ENCODE measurements around the gene SGK1. TPM values are rescaled to one million over a fixed set of nuclear protein-coding genes. Genes with fewer than 3 reads are reported as not detected.

SGK1 gene
- total RNA-seq, 1 donor from 2014 or later: 36.4 TPM

- peaks cover 64% of the 10 kb centered on the region for H3K4me1 Mint-ChIP-seq
- intact Hi-C loops (cut with micrococcal nuclease): loop anchor here (1.0 to 10.0 kb wide), 13 partner anchors 63 to 1261 kb away; partner anchors contain the start of gene MYB
These were observed 143.8 kb downstream of the SGK1 start for GRCh38 chr6:134173936-134174671.

GRCh38 chr6:134173366-134173725 is 144.6 kb downstream of the SGK1 start:
- peak overlapping the region; percentile 91 for H3K4me3 Mint-ChIP-seq
- no peaks in the 10 kb centered on the region for H3K27me3 Mint-ChIP-seq
- intact Hi-C loops (cut with micrococcal nuclease): loop anchor here (5.0 to 10.0 kb wide), 4 partner anchors 344 to 1261 kb away; partner anchors contain the start of gene MYB
- H3K4me1 Mint-ChIP-seq: peaks cover 62% of the 10 kb centered on the region
- no peak overlapping the region for H3K27ac Mint-ChIP-seq
- peaks cover 49% of the 10 kb centered on the region for H3K36me3 Mint-ChIP-seq (ENCODE audit: low read depth)
- H3K9me3 Mint-ChIP-seq: no peaks in the 10 kb centered on the region
- DNase-seq: no peak

More at GRCh38 chr6:134173936-134174671, 143.8 kb downstream of the SGK1 start:
- Mint-ChIP-seq H3K27ac (peak overlapping the region; percentile 97), H3K9me3 (no peaks in the 10 kb centered on the region), H3K27me3 (no peaks in the 10 kb centered on the region), H3K36me3 (ENCODE audit: low read depth) (peaks cover 42% of the 10 kb centered on the region), H3K4me3 (peak overlapping the region; percentile 91)
- peak; percentile 95 for DNase-seq

GRCh38 chr6:134172706-134173365 is 145.1 kb downstream of the SGK1 start:
- Mint-ChIP-seq H3K27ac (no peak overlapping the region), H3K27me3 (no peaks in the 10 kb centered on the region), H3K4me3 (peak overlapping the region; percentile 91), H3K4me1 (peaks cover 57% of the 10 kb centered on the region), H3K36me3 (ENCODE audit: low read depth) (peaks cover 53% of the 10 kb centered on the region), H3K9me3 (no peaks in the 10 kb centered on the region)
- intact Hi-C loops (cut with micrococcal nuclease): loop anchor here (5.0 to 10.0 kb wide), 4 partner anchors 344 to 1262 kb away; partner anchors contain the start of gene MYB
- no peak for DNase-seq

- no peak for DNase-seq
- no peaks in the 10 kb centered on the region for H3K27me3 Mint-ChIP-seq
- peaks cover 50% of the 10 kb centered on the region for H3K4me1 Mint-ChIP-seq
- H3K27ac Mint-ChIP-seq: no peak overlapping the region
- H3K36me3 Mint-ChIP-seq (ENCODE audit: low read depth): peaks cover 56% of the 10 kb centered on the region
- intact Hi-C loops (cut with micrococcal nuclease): loop anchor here (5.0 to 10.0 kb wide), 4 partner anchors 345 to 1263 kb away; partner anchors contain the start of gene MYB
- no peaks in the 10 kb centered on the region for H3K9me3 Mint-ChIP-seq
- peak overlapping the region; percentile 91 for H3K4me3 Mint-ChIP-seq
These were observed 145.7 kb downstream of the SGK1 start for GRCh38 chr6:134172020-134172705.

- intact Hi-C loops (cut with micrococcal nuclease): loop anchor here (5.0 to 10.0 kb wide), 4 partner anchors 346 to 1263 kb away; partner anchors contain the start of gene MYB
- peak overlapping the region; percentile 91 for H3K4me3 Mint-ChIP-seq
- no peak for DNase-seq
- H3K36me3 Mint-ChIP-seq (ENCODE audit: low read depth): peaks cover 57% of the 10 kb centered on the region
- H3K4me1 Mint-ChIP-seq: peaks cover 46% of the 10 kb centered on the region
- no peak overlapping the region for H3K27ac Mint-ChIP-seq
- no peaks in the 10 kb centered on the region for H3K9me3 Mint-ChIP-seq
- H3K27me3 Mint-ChIP-seq: no peaks in the 10 kb centered on the region
These were observed 146.4 kb downstream of the SGK1 start for GRCh38 chr6:134171517-134171916.

GRCh38 chr6:134170844-134171243 is 147.1 kb downstream of the SGK1 start:
- no peak for DNase-seq
- H3K27me3 Mint-ChIP-seq: no peaks in the 10 kb centered on the region
- peaks cover 43% of the 10 kb centered on the region for H3K4me1 Mint-ChIP-seq
- H3K4me3 Mint-ChIP-seq: peak overlapping the region; percentile 91
- intact Hi-C loops (cut with micrococcal nuclease): loop anchor here (5.0 to 10.0 kb wide), 4 partner anchors 346 to 1264 kb away; partner anchors contain the start of gene MYB
- peaks cover 57% of the 10 kb centered on the region for H3K36me3 Mint-ChIP-seq (ENCODE audit: low read depth)
- H3K9me3 Mint-ChIP-seq: no peaks in the 10 kb centered on the region
- H3K27ac Mint-ChIP-seq: no peak overlapping the region

- H3K27ac Mint-ChIP-seq: no peak overlapping the region
- H3K36me3 Mint-ChIP-seq (ENCODE audit: low read depth): peaks cover 57% of the 10 kb centered on the region
- H3K4me3 Mint-ChIP-seq: peak overlapping the region; percentile 4
- intact Hi-C loops (cut with micrococcal nuclease): loop anchor here (5.0 to 10.0 kb wide), 4 partner anchors 347 to 1265 kb away; partner anchors contain the start of gene MYB
- H3K27me3 Mint-ChIP-seq: no peaks in the 10 kb centered on the region
- H3K4me1 Mint-ChIP-seq: peaks cover 40% of the 10 kb centered on the region
- DNase-seq: no peak
- no peaks in the 10 kb centered on the region for H3K9me3 Mint-ChIP-seq
These were observed 147.9 kb downstream of the SGK1 start for GRCh38 chr6:134169871-134170486.

GRCh38 chr6:134168590-134169208 is 149.2 kb downstream of the SGK1 start:
- no peak for DNase-seq
- peaks cover 36% of the 10 kb centered on the region for H3K4me1 Mint-ChIP-seq
- H3K27ac Mint-ChIP-seq: no peak overlapping the region
- no peaks in the 10 kb centered on the region for H3K27me3 Mint-ChIP-seq
- no peak overlapping the region for H3K4me3 Mint-ChIP-seq
- intact Hi-C loops (cut with micrococcal nuclease): no loop called here
- no peaks in the 10 kb centered on the region for H3K9me3 Mint-ChIP-seq
- H3K36me3 Mint-ChIP-seq (ENCODE audit: low read depth): peaks cover 53% of the 10 kb centered on the region

- Mint-ChIP-seq H3K27me3 (no peaks in the 10 kb centered on the region), H3K9me3 (no peaks in the 10 kb centered on the region), H3K4me3 (no peak overlapping the region), H3K4me1 (peaks cover 18% of the 10 kb centered on the region), H3K36me3 (ENCODE audit: low read depth) (peaks cover 36% of the 10 kb centered on the region), H3K27ac (no peak overlapping the region)
- intact Hi-C loops (cut with micrococcal nuclease): no loop called here
- DNase-seq: no peak
These were observed 151.2 kb downstream of the SGK1 start for GRCh38 chr6:134166511-134167261.

GRCh38 chr6:134165561-134166201 is 152.2 kb downstream of the SGK1 start:
- Mint-ChIP-seq H3K4me1 (peaks cover 8% of the 10 kb centered on the region), H3K36me3 (ENCODE audit: low read depth) (peaks cover 26% of the 10 kb centered on the region), H3K27ac (no peak overlapping the region), H3K9me3 (no peaks in the 10 kb centered on the region), H3K4me3 (no peak overlapping the region), H3K27me3 (peaks cover 2% of the 10 kb centered on the region)
- DNase-seq: no peak
- intact Hi-C loops (cut with micrococcal nuclease): no loop called here

GRCh38 chr6:134164300-134164699 is 153.6 kb downstream of the SGK1 start:
- intact Hi-C loops (cut with micrococcal nuclease): no loop called here
- Mint-ChIP-seq H3K36me3 (ENCODE audit: low read depth) (peaks cover 16% of the 10 kb centered on the region), H3K4me1 (no peaks in the 10 kb centered on the region), H3K27me3 (peaks cover 2% of the 10 kb centered on the region), H3K27ac (no peak overlapping the region), H3K9me3 (no peaks in the 10 kb centered on the region), H3K4me3 (no peak overlapping the region)
- DNase-seq: no peak

- peaks cover 2% of the 10 kb centered on the region for H3K27me3 Mint-ChIP-seq
- H3K4me1 Mint-ChIP-seq: no peaks in the 10 kb centered on the region
- no peaks in the 10 kb centered on the region for H3K9me3 Mint-ChIP-seq
- DNase-seq: no peak
- no peak overlapping the region for H3K27ac Mint-ChIP-seq
- intact Hi-C loops (cut with micrococcal nuclease): no loop called here
- peaks cover 5% of the 10 kb centered on the region for H3K36me3 Mint-ChIP-seq (ENCODE audit: low read depth)
- no peak overlapping the region for H3K4me3 Mint-ChIP-seq
These were observed 155.0 kb downstream of the SGK1 start for GRCh38 chr6:134162932-134163331.

Data from activated CD4-positive, alpha-beta T cell treated with anti-CD3 and anti-CD28 coated beads, Interleukin-2, amount 10 ng/mL, durations not matched to agents 24 days and 14 days (primary cell).